ENCODE results near the gene ARHGAP6.
"Not testable (repeated sequence)": the region's sequence is repeated elsewhere in the genome, so short reads cannot be mapped to it uniquely, and the experiment has no call there.

ARHGAP6 gene

GRCh38 chrX:11272290-11272689 is 393.4 kb downstream of the ARHGAP6 start:
- no peak for DNase-seq

- DNase-seq = no peak
Observed at GRCh38 chrX:11269996-11270395, 395.7 kb downstream of the ARHGAP6 start.

- no peak for DNase-seq
Observed at GRCh38 chrX:11269006-11269405, 396.7 kb downstream of the ARHGAP6 start.

DNA sequence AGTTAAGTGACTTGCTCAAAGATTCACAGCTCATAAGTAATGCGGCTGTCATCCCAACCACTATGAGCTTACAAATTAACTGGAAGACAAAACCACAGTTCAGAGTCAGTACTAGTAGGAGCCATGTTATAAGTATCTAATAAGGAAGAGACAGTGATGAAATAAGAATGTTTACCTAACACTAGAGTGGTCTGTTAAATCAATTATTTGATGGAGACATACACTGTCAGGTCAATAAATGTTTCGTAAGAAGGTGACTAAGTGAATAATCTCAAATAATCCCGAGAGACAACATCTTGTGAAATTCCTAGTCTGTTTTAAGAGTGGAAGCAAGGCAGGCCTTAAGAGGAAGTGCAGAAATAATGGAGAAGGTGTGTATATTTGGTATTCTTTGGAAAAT is 398.3 kb downstream of the ARHGAP6 start:
- no peak for DNase-seq

DNA sequence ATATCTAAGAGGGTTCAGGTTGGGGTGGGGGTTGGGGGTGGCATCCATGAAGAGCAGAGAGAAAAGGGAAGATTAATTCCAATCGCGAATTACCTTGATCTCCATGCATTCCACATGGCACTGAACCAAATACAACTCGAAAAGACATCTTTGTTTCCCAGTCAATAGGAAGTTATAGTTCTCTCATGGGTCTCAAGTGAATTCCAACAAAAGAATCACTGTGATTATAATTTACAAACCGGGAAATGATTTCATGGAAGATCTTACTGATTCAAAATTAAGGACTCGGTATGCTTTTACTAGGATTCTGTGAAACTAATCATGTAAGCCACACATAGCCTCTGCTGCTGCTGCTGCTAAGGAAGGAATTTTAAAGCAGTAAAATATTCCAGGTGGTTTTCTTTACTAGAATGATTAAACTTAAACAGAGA is 399.1 kb downstream of the ARHGAP6 start:
- no peak for DNase-seq

DNA sequence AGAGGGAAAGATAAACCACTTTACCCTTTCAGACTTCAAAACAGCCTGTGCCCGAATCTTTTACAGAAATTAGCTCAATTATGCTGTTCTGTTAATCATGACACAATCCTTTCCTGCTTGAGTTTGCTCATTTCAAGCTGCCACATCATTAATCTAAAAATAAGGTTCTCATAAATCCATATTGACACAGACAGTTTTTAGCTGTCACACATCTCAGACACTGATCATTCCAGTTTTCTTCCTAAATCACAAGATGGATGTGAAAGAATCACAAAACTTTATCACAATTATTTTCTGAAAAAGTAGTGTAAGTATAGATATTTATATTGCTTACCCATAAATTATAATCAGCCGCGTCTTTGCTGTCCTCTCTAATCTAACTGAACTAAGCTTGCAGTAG is 400.4 kb downstream of the ARHGAP6 start:
- DNase-seq = no peak

DNA sequence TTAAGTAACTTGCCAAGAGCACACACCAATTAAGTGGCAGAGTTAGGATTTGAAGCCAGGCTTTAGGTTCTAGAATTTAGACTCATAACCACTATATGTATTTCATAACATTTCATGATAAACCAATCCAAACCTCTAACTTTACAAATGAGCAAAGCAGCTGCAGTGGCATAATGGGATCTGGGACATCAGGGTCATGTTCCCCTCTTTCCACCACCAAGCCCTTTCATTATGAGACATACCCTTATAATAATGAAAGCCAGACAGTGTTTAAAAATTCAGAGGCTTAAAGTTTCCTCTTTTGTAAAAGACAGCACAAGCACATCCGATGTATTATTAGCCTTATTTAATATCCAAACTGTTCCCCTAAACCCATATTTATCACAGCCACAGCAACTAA is 400.8 kb downstream of the ARHGAP6 start:
- DNase-seq = no peak

DNA sequence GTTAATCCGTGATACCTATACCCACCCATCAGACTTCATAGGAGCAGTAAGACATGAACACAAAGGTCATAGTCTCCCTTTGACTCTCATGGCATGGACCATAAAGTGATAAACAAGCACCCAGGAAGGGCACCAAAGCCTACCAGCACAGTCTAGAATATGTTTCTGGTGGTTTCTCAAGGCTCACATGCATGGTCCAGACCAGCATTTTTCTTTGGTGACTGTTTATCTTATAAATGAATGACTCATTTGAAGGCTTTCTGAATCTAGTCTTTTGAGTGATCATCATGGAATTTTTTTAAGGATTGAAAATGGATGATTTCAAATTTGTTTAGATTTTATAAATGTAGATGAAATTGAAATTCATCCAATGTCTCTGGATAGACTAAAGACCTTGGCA is 404.5 kb downstream of the ARHGAP6 start:
- no peak for DNase-seq

GRCh38 chrX:11259437-11259836 is 406.3 kb downstream of the ARHGAP6 start:
- no peak for DNase-seq

DNA sequence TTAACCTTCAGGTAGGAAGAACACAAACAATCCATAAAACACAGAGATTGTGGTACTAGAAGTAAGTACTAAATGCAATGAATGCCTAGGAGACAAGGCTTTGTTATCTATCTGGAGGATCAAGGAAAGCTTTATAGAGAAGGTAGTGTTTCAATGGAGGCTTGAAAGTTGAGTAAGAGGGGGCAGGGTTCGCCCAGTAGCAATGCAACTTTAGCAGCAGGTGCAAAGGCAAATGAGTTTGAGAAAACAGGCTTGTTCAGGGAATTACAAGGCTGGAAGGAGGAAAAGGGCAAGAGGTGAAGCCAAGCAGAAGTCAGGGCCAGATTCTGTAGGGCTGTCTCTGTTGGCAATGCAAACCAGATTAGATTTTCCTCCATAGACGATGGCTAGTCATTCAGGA is 408.0 kb downstream of the ARHGAP6 start:
- DNase-seq = no peak

- no peak for DNase-seq
Observed at GRCh38 chrX:11257290-11257689, 408.4 kb downstream of the ARHGAP6 start.

DNA sequence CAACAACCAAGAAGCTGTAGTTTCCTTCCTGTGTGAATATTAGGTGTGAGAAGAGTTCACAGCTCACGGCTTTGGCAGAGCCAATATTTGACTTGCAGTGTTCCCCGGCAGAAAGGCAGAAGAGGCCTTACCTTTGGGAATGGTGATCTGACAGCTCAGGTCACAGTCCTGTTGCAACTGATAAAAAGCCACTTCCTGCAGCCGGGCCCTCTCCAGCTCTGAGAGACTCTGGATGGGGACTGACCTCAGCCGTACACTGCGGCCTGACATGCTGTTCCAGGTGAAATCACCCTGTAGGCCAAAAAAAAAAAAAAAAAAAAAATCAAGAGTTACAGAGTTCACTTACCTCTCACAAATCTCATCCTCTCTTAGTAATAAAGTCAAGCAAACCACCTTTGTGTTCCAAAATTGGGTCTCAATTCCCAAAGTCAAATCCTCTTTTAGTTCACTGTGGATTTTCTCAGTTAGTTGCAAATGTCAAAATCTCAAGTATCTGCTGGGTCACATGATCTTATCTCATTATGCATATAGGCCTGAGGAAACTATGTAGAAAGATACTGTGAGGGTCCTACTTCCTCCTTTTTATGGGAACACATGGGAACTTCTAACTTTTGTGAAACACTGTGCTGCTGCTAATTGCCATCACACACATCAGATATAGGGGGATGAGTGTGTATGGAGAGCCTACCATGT is 411.2 kb downstream of the ARHGAP6 start:
- no peak for DNase-seq

DNA sequence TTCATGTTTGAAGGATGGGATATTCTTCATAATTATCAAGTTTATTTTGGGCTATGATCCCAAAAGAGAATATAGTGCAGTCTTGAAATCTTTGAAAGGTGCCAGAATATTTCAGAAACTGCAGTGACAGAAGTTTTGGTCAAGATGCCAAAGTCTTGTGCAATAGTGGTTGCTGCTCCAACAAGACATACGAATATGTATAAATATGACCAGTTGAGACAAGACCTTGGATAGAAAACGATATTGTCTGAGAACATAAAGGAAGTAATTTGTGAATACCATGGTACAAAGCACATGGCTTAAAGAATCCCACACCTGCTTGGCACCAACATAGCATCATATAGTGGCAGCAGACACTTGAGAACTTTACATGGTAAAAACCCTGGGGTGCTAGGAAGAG is 421.1 kb downstream of the ARHGAP6 start:
- DNase-seq = no peak

GRCh38 chrX:11242704-11243103 is 423.0 kb downstream of the ARHGAP6 start:
- DNase-seq = no peak

- no peak for DNase-seq
Observed at GRCh38 chrX:11241720-11242119, 424.0 kb downstream of the ARHGAP6 start.

DNA sequence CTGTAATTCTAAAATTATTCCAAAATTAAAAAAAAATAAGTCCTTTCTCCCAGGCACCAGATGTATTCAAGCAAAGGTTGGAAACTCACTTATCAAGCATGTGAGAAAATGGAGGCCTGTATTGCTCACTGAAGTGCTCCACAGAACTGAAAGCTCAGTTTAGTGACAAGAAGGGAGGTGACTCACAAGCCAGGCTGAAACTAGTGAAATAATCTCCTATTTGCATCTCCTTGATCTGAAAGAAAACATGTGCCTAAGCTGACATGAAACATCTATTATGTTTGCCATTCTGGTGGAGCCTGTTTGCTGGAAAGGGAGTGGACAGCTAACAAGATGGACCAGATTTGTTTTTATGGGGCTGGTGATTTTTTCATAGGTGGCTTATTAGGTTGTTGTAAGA is 426.5 kb downstream of the ARHGAP6 start:
- DNase-seq = no peak

GRCh38 chrX:11235377-11235776 is 430.3 kb downstream of the ARHGAP6 start:
- DNase-seq = not testable (repeated sequence)

DNA sequence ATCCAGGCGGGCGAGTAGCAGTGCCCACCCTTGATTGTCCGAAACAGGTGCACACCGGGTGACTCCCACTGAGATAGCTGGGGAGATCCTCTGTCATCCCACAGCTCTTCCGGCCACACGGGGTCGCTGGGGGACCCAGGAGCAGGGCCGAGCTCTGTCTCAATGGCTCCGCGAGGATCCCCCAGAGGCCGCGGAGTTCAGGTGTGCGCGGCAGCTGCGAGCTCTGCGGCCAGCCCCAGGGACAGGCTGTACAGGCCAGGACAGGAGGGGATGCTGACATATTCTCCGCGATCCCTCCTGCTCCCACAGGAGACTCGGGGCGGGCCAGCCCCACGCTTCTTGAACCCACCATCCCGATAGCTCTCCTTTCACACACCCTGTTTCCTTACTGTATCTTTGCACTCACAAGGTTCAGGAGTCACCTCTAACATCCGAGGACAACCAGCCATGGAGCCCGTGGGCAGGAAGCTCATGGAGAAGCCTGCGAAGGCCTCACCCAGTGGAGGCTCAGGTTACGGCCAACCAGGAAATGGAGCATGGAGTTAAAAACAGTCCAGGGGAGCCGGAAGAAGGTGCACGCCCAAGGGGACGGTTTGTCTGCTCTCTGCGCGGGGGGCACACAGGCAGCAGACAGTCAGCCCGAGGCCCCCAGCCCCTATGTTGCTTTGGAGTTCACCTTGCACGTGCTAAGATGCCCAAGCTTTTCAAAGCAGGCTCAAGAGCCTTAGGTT is 450.4 kb downstream of the ARHGAP6 start:
- DNase-seq = no peak

DNA sequence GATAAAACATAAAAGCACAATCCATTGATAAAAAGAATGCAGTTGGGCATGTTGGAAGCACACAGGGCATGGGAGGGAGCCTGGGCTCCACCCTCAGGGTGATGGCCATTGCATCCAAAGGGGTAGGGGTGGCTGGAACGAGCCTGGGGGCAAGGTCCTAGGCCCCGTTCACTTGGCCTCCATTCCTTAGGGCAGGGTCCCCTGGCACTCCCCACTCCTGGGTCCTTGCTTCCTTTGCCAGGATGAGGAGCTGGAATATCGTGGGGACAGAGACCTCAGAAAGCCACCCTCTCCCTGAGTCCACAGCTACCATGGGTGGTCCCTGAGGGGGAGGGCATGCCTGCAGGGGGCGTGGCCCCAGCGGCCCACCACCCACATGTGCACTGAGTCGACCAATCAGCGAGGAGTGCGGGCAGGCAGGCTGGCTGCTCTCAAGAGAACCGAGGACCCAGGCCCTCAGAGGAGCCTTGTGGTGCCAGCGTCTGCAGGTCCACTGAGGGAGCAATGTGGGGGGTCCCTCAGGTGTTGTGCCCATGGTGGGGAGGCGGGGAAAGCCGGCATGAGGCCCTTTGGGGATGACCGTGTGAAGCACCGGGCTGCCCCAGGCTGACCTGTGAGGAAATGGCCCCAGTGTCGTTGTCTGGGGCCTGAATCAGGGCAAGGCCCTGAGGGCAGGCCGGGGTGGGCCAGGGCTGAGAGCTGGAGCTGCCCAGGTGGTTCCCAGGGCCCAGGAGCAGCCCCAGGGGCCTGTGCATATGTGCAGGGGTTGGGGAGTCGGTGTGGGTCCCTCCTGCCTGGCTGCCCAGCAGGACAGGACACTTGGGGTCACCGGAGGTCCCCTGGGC is 451.2 kb downstream of the ARHGAP6 start:
- DNase-seq = no peak

DNA sequence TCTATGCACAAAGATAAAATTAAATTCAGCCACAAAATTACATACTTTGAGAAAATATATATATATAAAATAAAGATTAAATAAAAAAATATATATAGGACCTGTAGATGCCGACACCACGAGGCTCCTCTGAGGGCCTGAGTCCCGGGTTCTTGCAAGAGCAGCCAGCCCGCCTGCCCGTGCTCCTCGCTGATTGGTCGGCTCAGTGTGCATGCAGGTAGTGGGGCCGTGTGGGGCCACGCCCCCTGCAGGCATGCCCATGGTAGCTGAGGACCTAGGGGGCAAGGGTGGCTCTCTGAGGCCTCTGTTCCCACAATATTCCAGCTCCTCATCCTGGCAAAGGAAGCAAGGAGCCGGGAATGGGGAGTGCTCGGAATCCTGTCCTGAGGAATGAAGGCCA is 453.0 kb downstream of the ARHGAP6 start:
- DNase-seq = no peak

GRCh38 chrX:11210415-11210801 is 455.3 kb downstream of the ARHGAP6 start:
- no peak for DNase-seq

DNA sequence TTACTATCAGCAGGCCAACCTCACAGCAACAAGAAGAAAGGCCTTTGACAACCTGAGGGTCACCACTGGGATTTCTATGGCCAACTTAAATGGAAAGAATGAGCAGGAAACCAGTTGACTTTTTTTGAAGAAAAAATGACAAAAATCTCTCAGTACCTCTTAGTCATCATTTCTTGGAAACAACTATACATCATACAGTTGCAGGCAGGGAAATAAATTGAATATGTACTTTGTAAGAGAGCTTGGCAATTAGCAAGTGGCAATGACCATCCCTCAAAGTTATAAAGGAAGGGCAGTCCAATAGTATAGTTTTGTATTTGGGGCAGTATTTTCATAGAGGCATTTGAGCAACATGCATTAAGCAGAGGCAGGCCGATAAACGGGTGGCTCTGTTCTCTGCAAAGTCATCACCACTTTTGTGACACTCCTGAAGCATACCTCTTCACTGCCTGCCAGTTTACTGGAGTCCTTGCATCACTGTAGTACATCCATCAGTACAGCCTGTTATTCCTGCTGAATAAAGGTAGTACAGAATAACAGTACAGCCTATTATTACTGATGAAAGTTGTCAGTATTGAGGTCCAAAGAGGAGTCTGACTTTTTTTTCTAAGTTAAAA is 455.8 kb downstream of the ARHGAP6 start:
- no peak for DNase-seq

GRCh38 chrX:11206716-11207115 is 459.0 kb downstream of the ARHGAP6 start:
- DNase-seq = no peak
